Measurements from ENCODE around the gene KIF16B. TPM values are rescaled to one million over a fixed set of nuclear protein-coding genes. Genes with fewer than 3 reads are reported as not detected.

The KIF16B gene
- total and polyA plus RNA-seq, 2 donors (not counting 3 experiments of a cell fraction or from before 2014, with no cell fraction given): 2.9 to 8.8 TPM

GRCh38 chr20:16609066-16609465 is 35.8 kb upstream of the KIF16B start:
- no TSS peak for BruUV-seq (replicated peaks)
- Histone ChIP-seq H3K27me3 (ENCODE audit: control insufficient read depth in 2 of 2, insufficient read depth in 2 of 2, low read length in 2 of 2) (no peaks in the 10 kb centered on the region), H3K9me1 (replicated peaks; ENCODE audit: control insufficient read depth, extremely low read depth, insufficient read depth, low read length) (no peaks in the 10 kb centered on the region), H3K27ac (ENCODE audit: insufficient read depth, low read depth, low read length) (no peak overlapping the region), H3K4me3 (replicated peaks in 1 of 3; ENCODE audit: insufficient read depth in 1 of 3, low read depth in 1 of 3, low read length in 3 of 3) (no peak overlapping the region), H3K9me3 (replicated peaks; ENCODE audit: control insufficient read depth, insufficient read depth, low read length) (no peaks in the 10 kb centered on the region), H3K9ac (replicated peaks; ENCODE audit: extremely low read depth, insufficient read depth, low read length) (no peak overlapping the region), H3K79me2 (ENCODE audit: control insufficient read depth, insufficient read depth, low read length) (no peaks in the 10 kb centered on the region), H4K20me1 (replicated peaks; ENCODE audit: control insufficient read depth, extremely low read depth, insufficient read depth, low read length) (no peaks in the 10 kb centered on the region), H3K4me1 (ENCODE audit: control insufficient read depth, extremely low read depth, insufficient read depth, low read length) (no peaks in the 10 kb centered on the region), H2AFZ (ENCODE audit: low read depth, low read length) (no peak overlapping the region), H3K4me2 (ENCODE audit: insufficient read depth, low read length) (no peak overlapping the region), H3K36me3 (ENCODE audit: control insufficient read depth in 2 of 2, extremely low read depth in 1 of 2, insufficient read depth in 2 of 2, low read length in 2 of 2) (no peaks in the 10 kb centered on the region)
- TF ChIP-seq EZH2 (IDR thresholded peaks at IDR 0.05; ENCODE audit: borderline replicate concordance, low read depth, low read length, severe bottlenecking) (no peak), MYC (IDR thresholded peaks at IDR 0.05; ENCODE audit: low read depth, low read length) (no peak), POLR2A (IDR thresholded peaks at IDR 0.05; ENCODE audit: low read depth, low read length) (no peak), CTCF (IDR thresholded peaks at IDR 0.05; ENCODE audit: extremely low read depth in 1 of 2, insufficient read depth in 1 of 2, low read depth in 1 of 2, low read length in 2 of 2) (no peak), GATA2 (IDR thresholded peaks at IDR 0.05; ENCODE audit: insufficient read depth, insufficient read length, low read depth, low read length) (no peak), JUN (IDR thresholded peaks at IDR 0.05; ENCODE audit: borderline replicate concordance, insufficient read depth, insufficient read length, low read depth) (no peak), FOS (IDR thresholded peaks at IDR 0.05; ENCODE audit: borderline replicate concordance, insufficient read depth, low read length) (no peak), POLR2AphosphoS5 (IDR thresholded peaks at IDR 0.05; ENCODE audit: insufficient read depth, low read depth, low read length) (no peak)
- TF ChIP-seq, protein P1, sequence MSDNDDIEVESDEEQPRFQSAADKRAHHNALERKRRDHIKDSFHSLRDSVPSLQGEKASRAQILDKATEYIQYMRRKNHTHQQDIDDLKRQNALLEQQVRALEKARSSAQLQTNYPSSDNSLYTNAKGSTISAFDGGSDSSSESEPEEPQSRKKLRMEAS (IDR thresholded peaks at IDR 0.05; ENCODE audit: insufficient read depth, insufficient read length): no peak
- FAIRE-seq (no peak), DNase-seq (ENCODE audit: low read depth, low spot score) (no peak)
- intact Hi-C loops (cut with micrococcal nuclease): no loop called here
- ChIA-PET POLR2A (no interaction called here), CTCF (no interaction called here)
- dilution Hi-C loops (cut with MboI; ENCODE audit: extremely low pct_ligation_motif_present, low sequenced_read_pairs): no loop called here
